WTC11 (cell line): ENCODE results near the gene PRKACG. TPM values are rescaled to one million over a fixed set of nuclear protein-coding genes. Genes with fewer than 3 reads are reported as not detected.
"Not testable (repeated sequence)": the region's sequence is repeated elsewhere in the genome, so short reads cannot be mapped to it uniquely, and the experiment has no call there.

Experiments
- ATAC-seq: fragments of 200-7000 bp; cut with Tn5 transposase; 2 replicates; pipeline ENCODE4 v1.10.0; 2021; ENCODE audit warnings: mild to moderate bottlenecking, moderate library complexity
- CTCF ChIA-PET: fragments of 300-600 bp; sonication (Branson Sonifier 250); formaldehyde crosslinking; loops from one replicate; lab custom pipeline; 2021; ENCODE audit warnings: antibody characterized with exemption; lab: Charles Lee
- POLR2A ChIA-PET: fragments of 350-600 bp; sonication (Branson Sonifier 250); formaldehyde crosslinking; loops from one replicate; lab custom pipeline; 2021; ENCODE audit warnings: antibody characterized with exemption; lab: Charles Lee
- DNase-seq: peaks from one replicate; pipeline ENCODE4 v3.0.0; 2021; ENCODE audit warnings: low spot score
- H3K27ac Mint-ChIP-seq: 2 replicates; pipeline ENCODE4 v1.8.0; 2021; ENCODE audit warnings: mixed read lengths
- H3K27me3 Mint-ChIP-seq: 2 replicates; pipeline ENCODE4 v1.8.0; 2021; ENCODE audit warnings: low read depth, mild to moderate bottlenecking, moderate library complexity, mixed read lengths
- H3K36me3 Mint-ChIP-seq: 2 replicates; pipeline ENCODE4 v1.8.0; 2021; ENCODE audit warnings: mixed read lengths
- H3K4me1 Mint-ChIP-seq: 2 replicates; pipeline ENCODE4 v1.8.0; 2022; ENCODE audit warnings: mixed read lengths
- H3K4me3 Mint-ChIP-seq: 2 replicates; pipeline ENCODE4 v1.8.0; 2021; ENCODE audit warnings: mild to moderate bottlenecking, moderate library complexity, mixed read lengths
- H3K9me3 Mint-ChIP-seq: 2 replicates; pipeline ENCODE4 v1.8.0; 2021; ENCODE audit warnings: mixed read lengths
- ARID4B ChIP-seq: sonication (generic); formaldehyde crosslinking; IDR thresholded peaks from 2 replicates; pipeline ENCODE4 v1.8.0; 2023; ENCODE audit warnings: missing genetic modification reagents, mild to moderate bottlenecking, borderline replicate concordance
- ATF1 ChIP-seq: sonication (generic); formaldehyde crosslinking; IDR thresholded peaks from 2 replicates; pipeline ENCODE4 v1.8.1; 2023; ENCODE audit warnings: mild to moderate bottlenecking, moderate library complexity, missing genetic modification reagents
- ATF2 ChIP-seq: sonication (generic); formaldehyde crosslinking; IDR thresholded peaks from 2 replicates; pipeline ENCODE4 v1.8.1; 2022; ENCODE audit warnings: low read depth, missing genetic modification reagents, borderline replicate concordance
- E2F1 ChIP-seq: sonication (generic); formaldehyde crosslinking; IDR thresholded peaks from 2 replicates; pipeline ENCODE4 v1.8.0; 2022; ENCODE audit warnings: mild to moderate bottlenecking, missing genetic modification reagents
- E2F5 ChIP-seq: sonication (generic); formaldehyde crosslinking; IDR thresholded peaks from 2 replicates; pipeline ENCODE4 v1.8.1; 2022; ENCODE audit warnings: mild to moderate bottlenecking, moderate library complexity, missing genetic modification reagents
- ELF4 ChIP-seq: sonication (generic); formaldehyde crosslinking; IDR thresholded peaks from 2 replicates; pipeline ENCODE4 v1.8.1; 2022; ENCODE audit warnings: low read depth, mild to moderate bottlenecking, moderate library complexity, missing genetic modification reagents
- ERG ChIP-seq: fragments of 250-450 bp; sonication (Bioruptor Pico); IDR thresholded peaks from 2 replicates; pipeline ENCODE4 v1.8.0; 2021; ENCODE audit warnings: mild to moderate bottlenecking
- ETV6 ChIP-seq: sonication (generic); formaldehyde crosslinking; IDR thresholded peaks from 2 replicates; pipeline ENCODE4 v1.8.1; 2022; ENCODE audit warnings: mild to moderate bottlenecking, missing genetic modification reagents
- FOXK1 ChIP-seq: sonication (generic); formaldehyde crosslinking; IDR thresholded peaks from 2 replicates; pipeline ENCODE4 v1.8.0; 2022; ENCODE audit warnings: mild to moderate bottlenecking, moderate library complexity, missing genetic modification reagents
- FOXP1 ChIP-seq: sonication (generic); formaldehyde crosslinking; IDR thresholded peaks from 2 replicates; pipeline ENCODE4 v1.8.0; 2022; ENCODE audit warnings: missing genetic modification reagents, mild to moderate bottlenecking, moderate library complexity, borderline replicate concordance
- HMGXB4 ChIP-seq: sonication (generic); formaldehyde crosslinking; IDR thresholded peaks from 2 replicates; pipeline ENCODE4 v1.8.1; 2023; ENCODE audit warnings: mild to moderate bottlenecking, moderate library complexity, missing genetic modification reagents
- JAZF1 ChIP-seq: fragments of 250-450 bp; sonication (Bioruptor Pico); IDR thresholded peaks from 2 replicates; pipeline ENCODE4 v1.9.0; 2021; ENCODE audit warnings: moderate library complexity, mild to moderate bottlenecking, inconsistent platforms
- KAT7 ChIP-seq: sonication (generic); formaldehyde crosslinking; IDR thresholded peaks from 2 replicates; pipeline ENCODE4 v1.8.1; 2023; ENCODE audit warnings: missing genetic modification reagents, mild to moderate bottlenecking, borderline replicate concordance
- OVOL2 ChIP-seq: fragments of 250-450 bp; sonication (Bioruptor Pico); IDR thresholded peaks from 2 replicates; pipeline ENCODE4 v1.9.0; 2021; ENCODE audit warnings: mild to moderate bottlenecking, borderline replicate concordance
- PRRX2 ChIP-seq: fragments of 250-450 bp; sonication (Bioruptor Pico); IDR thresholded peaks from 2 replicates; pipeline ENCODE4 v1.8.0; 2021; ENCODE audit warnings: mild to moderate bottlenecking
- RELA ChIP-seq: sonication (generic); formaldehyde crosslinking; IDR thresholded peaks from 2 replicates; pipeline ENCODE4 v1.8.1; 2022; ENCODE audit warnings: missing genetic modification reagents, mild to moderate bottlenecking, borderline replicate concordance
- ZBTB21 ChIP-seq: sonication (generic); formaldehyde crosslinking; IDR thresholded peaks from 2 replicates; pipeline ENCODE4 v1.8.1; 2023; ENCODE audit warnings: mild to moderate bottlenecking, missing genetic modification reagents, borderline replicate concordance
- ZNF263 ChIP-seq: sonication (generic); formaldehyde crosslinking; IDR thresholded peaks from 2 replicates; pipeline ENCODE4 v1.8.1; 2022; ENCODE audit warnings: low read depth, mild to moderate bottlenecking, moderate library complexity, missing genetic modification reagents
- total RNA-seq: library from RNA; stranded (reverse); gene quantifications from 3 replicates; pipeline ENCODE4 v1.2.3, GENCODE V29; 2021

Gene PRKACG
- total RNA-seq, 1 experiment from 2014 or later: not detected

GRCh38 chr9:69056191-69056815 is 42.4 kb upstream of the PRKACG start:
- no peaks in the 10 kb centered on the region for H3K27me3 Mint-ChIP-seq
- no peak for ATAC-seq
- CTCF ChIA-PET: interaction anchor here (1.0 to 4.6 kb wide), 7 partner anchors 10 to 167 kb away, joined by 3 to 32 read pairs (median 3); partner anchors contain the start of gene FXN
- peak overlapping the region; percentile 92; the same call in 1 of the 2 replicates for H3K27ac Mint-ChIP-seq
- DNase-seq: no peak
- H3K4me3 Mint-ChIP-seq: no peak overlapping the region
- TF ChIP-seq ATF2 (CRISPR knock-in tag) (no peak), ZNF263 (CRISPR knock-in tag) (no peak), ATF1 (no peak), E2F1 (CRISPR knock-in tag) (no peak), ZBTB21 (CRISPR knock-in tag) (no peak), RELA (CRISPR knock-in tag) (no peak), ERG (CRISPR knock-in tag) (no peak), FOXP1 (no peak), ETV6 (no peak)
- peaks cover 33% of the 10 kb centered on the region for H3K36me3 Mint-ChIP-seq
- peaks cover 17% of the 10 kb centered on the region for H3K4me1 Mint-ChIP-seq
- POLR2A ChIA-PET: interaction anchor here (0.6 kb wide), 1 partner anchor 10 kb away, joined by 3 read pairs; no protein-coding TSS in a partner anchor
- no peaks in the 10 kb centered on the region for H3K9me3 Mint-ChIP-seq

- DNase-seq (no peak), ATAC-seq (no peak)
- H3K9me3 Mint-ChIP-seq: no peaks in the 10 kb centered on the region
- ChIA-PET POLR2A (no interaction called here), CTCF (interaction anchor here (0.6 to 4.6 kb wide), 5 partner anchors 9 to 182 kb away, joined by 4 to 32 read pairs (median 6); no protein-coding TSS in a partner anchor)
- H3K36me3 Mint-ChIP-seq: peaks cover 37% of the 10 kb centered on the region
- H3K27me3 Mint-ChIP-seq: no peaks in the 10 kb centered on the region
- H3K27ac Mint-ChIP-seq: peak overlapping the region; percentile 23
- no peak overlapping the region for H3K4me3 Mint-ChIP-seq
- H3K4me1 Mint-ChIP-seq: peaks cover 6% of the 10 kb centered on the region
- no peak for TF ChIP-seq HMGXB4 (CRISPR knock-in tag)
- no peak for TF ChIP-seq FOXK1
- no peak for TF ChIP-seq E2F1 (CRISPR knock-in tag)
- no peak for TF ChIP-seq JAZF1 (CRISPR knock-in tag)
- TF ChIP-seq KAT7 (CRISPR knock-in tag): no peak
- TF ChIP-seq ARID4B (CRISPR knock-in tag): no peak
- TF ChIP-seq OVOL2 (CRISPR knock-in tag): no peak
- TF ChIP-seq ELF4 (CRISPR knock-in tag): no peak
- no peak for TF ChIP-seq PRRX2 (CRISPR knock-in tag)
- no peak for TF ChIP-seq ATF1
- TF ChIP-seq E2F5: no peak
Measured at GRCh38 chr9:69054989-69055388, 41.1 kb upstream of the PRKACG start.

GRCh38 chr9:69050936-69051335 is 37.0 kb upstream of the PRKACG start:
- H3K27ac Mint-ChIP-seq, H3K4me3 Mint-ChIP-seq, POLR2A ChIA-PET, ATAC-seq, H3K27me3 Mint-ChIP-seq, DNase-seq, H3K9me3 Mint-ChIP-seq, H3K4me1 Mint-ChIP-seq: not testable (repeated sequence)
- peaks cover 35% of the 10 kb centered on the region for H3K36me3 Mint-ChIP-seq
- CTCF ChIA-PET: interaction anchor here (1.7 kb wide), 1 partner anchor 142 kb away, joined by 5 read pairs; no protein-coding TSS in a partner anchor
